GM10248 (cell line): Measurements from ENCODE around the gene THEMIS.

ENCODE experiments used
- CTCF ChIA-PET: fragments of 300-600 bp; sonication (Branson Sonifier 250); formaldehyde crosslinking; extraction: SDS; loops from one replicate; lab custom pipeline; 2021; ENCODE audit warnings: antibody characterized with exemption; lab: Yijun Ruan, JAX
- POLR2A ChIA-PET: fragments of 350-650 bp; sonication (Branson Sonifier 250); formaldehyde crosslinking; extraction: SDS; loops from one replicate; lab custom pipeline; 2020; ENCODE audit warnings: antibody characterized with exemption; lab: Yijun Ruan, JAX
- DNase-seq: peaks from one replicate; pipeline ENCODE4 v3.0.0; 2012; ENCODE audit errors: extremely low spot score
- TF ChIP-seq, protein P1 (sequence below): IDR thresholded peaks from 2 replicates; pipeline ENCODE4 v1.5.1; 2012; ENCODE audit warnings: mild to moderate bottlenecking, low read depth; ENCODE audit errors: extremely low read depth, missing control alignments, control extremely low read depth

The THEMIS gene, protein sequence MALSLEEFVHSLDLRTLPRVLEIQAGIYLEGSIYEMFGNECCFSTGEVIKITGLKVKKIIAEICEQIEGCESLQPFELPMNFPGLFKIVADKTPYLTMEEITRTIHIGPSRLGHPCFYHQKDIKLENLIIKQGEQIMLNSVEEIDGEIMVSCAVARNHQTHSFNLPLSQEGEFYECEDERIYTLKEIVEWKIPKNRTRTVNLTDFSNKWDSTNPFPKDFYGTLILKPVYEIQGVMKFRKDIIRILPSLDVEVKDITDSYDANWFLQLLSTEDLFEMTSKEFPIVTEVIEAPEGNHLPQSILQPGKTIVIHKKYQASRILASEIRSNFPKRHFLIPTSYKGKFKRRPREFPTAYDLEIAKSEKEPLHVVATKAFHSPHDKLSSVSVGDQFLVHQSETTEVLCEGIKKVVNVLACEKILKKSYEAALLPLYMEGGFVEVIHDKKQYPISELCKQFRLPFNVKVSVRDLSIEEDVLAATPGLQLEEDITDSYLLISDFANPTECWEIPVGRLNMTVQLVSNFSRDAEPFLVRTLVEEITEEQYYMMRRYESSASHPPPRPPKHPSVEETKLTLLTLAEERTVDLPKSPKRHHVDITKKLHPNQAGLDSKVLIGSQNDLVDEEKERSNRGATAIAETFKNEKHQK

DNA sequence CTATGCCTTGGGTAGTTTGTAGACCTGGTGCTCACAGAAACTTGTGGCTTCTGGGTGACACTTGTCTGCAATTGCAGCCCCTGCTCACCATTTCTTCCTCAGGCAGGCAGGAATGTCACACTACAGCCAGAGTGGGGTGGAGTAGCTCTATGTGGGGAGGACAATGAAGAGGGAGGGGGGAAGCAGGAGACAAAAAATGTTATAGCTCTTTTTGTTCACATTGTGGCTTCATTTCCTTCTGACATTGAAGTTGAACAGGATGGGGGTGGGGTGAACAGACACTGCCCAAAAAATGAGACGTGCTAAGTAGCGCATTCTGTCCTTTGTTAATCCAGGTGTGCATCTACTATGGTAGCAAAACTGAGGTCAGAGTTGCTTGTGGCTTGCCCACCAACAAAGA is at the start of gene THEMIS:
Gene THEMIS (minus strand): TSS at position 124 of the 400 bp plus-strand sequence. CDS start 126 bp downstream, outside the sequence.
- no peak for DNase-seq
- CTCF ChIA-PET = no interaction called here
- POLR2A ChIA-PET = no interaction called here
- TF ChIP-seq, protein P1, sequence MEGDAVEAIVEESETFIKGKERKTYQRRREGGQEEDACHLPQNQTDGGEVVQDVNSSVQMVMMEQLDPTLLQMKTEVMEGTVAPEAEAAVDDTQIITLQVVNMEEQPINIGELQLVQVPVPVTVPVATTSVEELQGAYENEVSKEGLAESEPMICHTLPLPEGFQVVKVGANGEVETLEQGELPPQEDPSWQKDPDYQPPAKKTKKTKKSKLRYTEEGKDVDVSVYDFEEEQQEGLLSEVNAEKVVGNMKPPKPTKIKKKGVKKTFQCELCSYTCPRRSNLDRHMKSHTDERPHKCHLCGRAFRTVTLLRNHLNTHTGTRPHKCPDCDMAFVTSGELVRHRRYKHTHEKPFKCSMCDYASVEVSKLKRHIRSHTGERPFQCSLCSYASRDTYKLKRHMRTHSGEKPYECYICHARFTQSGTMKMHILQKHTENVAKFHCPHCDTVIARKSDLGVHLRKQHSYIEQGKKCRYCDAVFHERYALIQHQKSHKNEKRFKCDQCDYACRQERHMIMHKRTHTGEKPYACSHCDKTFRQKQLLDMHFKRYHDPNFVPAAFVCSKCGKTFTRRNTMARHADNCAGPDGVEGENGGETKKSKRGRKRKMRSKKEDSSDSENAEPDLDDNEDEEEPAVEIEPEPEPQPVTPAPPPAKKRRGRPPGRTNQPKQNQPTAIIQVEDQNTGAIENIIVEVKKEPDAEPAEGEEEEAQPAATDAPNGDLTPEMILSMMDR = no peak

DNA sequence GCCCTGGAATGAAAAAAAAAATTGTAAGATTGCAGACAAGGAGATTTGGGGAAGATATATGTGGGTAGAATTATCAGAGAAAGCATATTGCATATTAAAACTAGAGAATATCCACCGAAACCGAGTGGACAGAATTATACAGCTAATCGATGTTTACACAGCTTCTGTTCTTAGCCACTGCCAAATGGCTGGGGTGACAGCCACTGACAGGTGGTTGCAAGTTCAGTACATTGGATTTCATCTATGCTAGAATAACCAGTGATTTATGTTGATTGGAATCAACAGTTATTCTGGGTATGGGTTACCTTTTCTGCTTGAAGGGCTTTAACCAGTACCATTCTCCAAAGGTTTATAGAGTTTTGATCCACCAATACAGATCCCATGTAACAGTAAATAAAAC is 48.4 kb upstream of the THEMIS start:
- ChIA-PET CTCF (interaction anchor here (1.1 to 1.4 kb wide), 2 partner anchors 8 to 13 kb away, joined by 5 read pairs; no protein-coding TSS in a partner anchor), POLR2A (no interaction called here)
- TF ChIP-seq, protein P1 = no peak
- no peak for DNase-seq

DNA sequence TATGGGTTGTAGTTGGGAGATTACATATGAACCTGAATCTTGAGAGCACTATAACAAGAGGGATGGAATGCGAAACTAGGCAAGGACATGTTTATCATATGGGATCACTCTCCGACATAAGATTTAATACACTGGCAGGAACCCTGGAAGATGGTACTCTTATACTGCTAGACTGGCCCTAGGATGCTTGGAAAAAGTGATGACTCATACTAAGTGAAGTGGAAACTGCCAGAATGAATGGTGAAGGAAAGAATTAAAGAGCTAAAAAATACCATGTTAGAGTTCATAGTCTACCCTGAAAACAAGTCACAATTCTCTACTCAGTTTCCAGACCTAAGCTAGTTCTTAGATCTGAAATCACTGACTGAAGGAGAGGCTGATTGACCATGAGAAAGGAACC is 45.5 kb upstream of the THEMIS start:
- TF ChIP-seq, protein P1 = no peak
- no peak for DNase-seq
- ChIA-PET CTCF (no interaction called here), POLR2A (no interaction called here)

DNA sequence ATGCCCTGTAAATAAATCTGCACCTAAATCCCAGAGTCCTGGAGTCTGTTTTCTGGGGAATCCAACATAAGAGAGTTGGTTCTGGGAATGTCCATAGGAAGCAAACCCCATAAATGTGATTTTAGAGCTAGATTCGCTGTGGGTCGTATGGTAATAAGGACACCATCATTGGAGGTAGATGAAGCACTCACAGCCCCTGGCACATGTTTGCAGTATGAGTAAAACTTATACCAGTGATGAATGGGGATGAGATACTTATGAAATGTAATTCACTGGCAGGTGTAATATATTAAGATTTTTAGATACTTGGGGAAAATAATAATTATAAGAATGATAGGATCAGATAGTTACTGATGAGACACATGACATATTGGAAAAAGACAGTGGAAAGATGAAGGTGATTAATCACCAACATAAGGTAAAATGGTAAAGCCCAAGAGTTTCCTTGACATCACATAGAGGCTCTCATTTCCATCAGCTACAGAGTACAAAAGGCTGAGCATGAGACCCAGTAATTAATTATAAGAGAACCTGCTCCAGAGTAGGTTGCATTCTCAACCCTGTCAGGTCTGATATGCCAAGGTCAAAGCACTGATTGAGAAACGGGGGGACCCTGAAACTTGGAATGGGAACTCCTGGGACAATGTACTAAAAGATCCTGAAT is 44.7 kb upstream of the THEMIS start:
- TF ChIP-seq, protein P1 = no peak
- POLR2A ChIA-PET = no interaction called here
- CTCF ChIA-PET = interaction anchor here (0.6 kb wide), 1 partner anchor 19 kb away, joined by 3 read pairs; no protein-coding TSS in a partner anchor
- DNase-seq = no peak

DNA sequence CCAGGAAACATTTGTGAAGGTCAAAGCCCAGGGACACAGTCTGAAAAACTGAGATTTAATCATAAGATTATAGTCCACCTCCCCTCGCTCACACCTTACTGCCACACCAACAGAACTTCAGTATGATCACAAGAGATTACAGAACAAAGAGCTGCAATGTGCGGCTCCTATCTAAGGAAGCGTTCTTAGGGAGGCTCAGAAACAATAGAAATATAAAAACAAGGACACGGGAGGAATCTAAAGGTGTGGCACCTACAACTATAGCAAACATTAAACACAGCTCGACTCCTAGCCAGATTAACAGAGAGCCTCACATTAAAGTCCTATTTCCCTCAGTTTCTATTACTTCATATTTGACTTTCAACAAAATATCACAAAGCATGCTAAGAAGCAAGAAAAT is 40.4 kb upstream of the THEMIS start:
- TF ChIP-seq, protein P1 = no peak
- DNase-seq = no peak
- ChIA-PET CTCF (interaction anchor here (1.4 kb wide), 1 partner anchor 9 kb away, joined by 5 read pairs; no protein-coding TSS in a partner anchor), POLR2A (no interaction called here)

DNA sequence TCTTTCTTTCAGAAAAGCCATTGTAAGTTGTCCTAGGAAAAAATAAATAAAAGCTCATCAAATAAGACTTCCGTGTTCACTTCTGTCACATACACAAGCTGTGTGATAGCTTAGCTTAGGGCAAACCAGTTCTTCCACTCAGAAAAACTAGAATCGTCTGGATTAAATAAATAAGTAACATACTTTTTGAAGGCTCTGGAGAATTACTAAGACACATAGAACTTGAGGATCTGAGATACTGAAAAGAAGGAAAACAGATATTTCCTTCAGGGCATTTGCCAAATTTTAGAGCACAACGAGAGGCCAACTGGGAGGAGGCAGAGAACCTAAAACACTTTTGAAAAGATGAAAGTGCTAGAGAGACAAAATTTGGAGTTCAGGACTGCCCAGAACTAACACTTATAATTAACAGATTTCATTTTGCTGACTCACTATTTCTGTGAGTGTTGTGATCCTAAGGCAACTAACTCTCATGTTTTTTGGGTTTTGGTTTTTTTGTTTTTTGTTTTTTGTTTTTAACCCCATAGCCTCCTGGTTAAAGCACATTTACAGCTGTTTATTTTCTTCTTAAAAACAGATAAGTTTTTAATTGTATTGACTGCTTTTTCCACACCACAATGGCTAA is 38.7 kb upstream of the THEMIS start:
- CTCF ChIA-PET = interaction anchor here (1.3 kb wide), 1 partner anchor 17 kb away, joined by 3 read pairs; no protein-coding TSS in a partner anchor
- TF ChIP-seq, protein P1 = no peak
- no peak for DNase-seq
- POLR2A ChIA-PET = no interaction called here
